NCI-H1436 (cell line): Measurements from ENCODE around the gene RAD51D.
"Not testable (repeated sequence)": the region's sequence is repeated elsewhere in the genome, so short reads cannot be mapped to it uniquely, and the experiment has no call there.

ENCODE experiments used
- DNase-seq: peaks from one replicate; lab custom pipeline; 2025; lab: John Stamatoyannopoulos, UW

RAD51D gene

GRCh38 chr17:35141681-35142466, 22.2 kb upstream of the RAD51D start, which contains the start of gene NLE1:
NLE1 (minus strand) TSS chr17:35142303; CDS start chr17:35142275, 28 bp downstream.
- DNase-seq, result peak; percentile 81

DNA sequence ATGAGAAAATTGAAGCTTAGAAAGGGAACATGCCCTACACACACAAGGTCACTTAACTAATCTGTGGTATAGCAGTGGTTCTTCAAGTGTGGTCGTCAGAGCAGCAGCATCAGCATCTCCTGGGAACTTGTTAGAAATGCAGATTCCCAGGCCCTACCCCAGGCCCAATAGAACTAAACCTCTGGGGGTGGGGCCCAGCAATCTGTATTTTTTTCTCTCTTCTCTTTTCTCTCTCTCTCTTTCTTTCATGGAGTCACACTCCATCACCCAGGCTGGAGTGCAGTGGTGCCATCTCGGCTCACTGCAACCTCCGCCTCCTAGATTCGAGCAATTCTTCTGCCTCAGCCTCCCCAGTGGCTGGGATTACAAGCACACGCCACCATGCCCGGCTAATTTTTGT, 18.6 kb upstream of the RAD51D start:
- DNase-seq, result no peak

DNA sequence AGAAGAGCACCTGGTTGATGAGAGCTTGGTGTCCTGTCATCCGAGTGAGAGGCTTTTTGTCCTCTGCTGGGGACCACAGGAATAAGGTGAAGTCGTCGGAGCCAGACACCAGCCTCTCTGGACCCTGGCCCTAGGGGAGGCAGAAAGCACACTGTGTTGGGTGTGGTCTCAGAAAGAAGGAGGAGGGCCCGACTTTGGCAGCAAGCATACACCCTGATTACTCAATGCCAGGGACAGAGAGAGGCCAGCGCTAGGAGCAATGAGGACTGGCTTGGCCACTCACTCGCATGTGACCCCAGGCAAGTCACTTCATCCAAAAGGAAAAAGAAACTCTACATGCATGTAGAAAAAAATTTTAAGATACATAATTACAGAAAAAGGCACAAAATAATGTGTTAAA, 15.7 kb upstream of the RAD51D start:
- DNase-seq, result no peak

DNA sequence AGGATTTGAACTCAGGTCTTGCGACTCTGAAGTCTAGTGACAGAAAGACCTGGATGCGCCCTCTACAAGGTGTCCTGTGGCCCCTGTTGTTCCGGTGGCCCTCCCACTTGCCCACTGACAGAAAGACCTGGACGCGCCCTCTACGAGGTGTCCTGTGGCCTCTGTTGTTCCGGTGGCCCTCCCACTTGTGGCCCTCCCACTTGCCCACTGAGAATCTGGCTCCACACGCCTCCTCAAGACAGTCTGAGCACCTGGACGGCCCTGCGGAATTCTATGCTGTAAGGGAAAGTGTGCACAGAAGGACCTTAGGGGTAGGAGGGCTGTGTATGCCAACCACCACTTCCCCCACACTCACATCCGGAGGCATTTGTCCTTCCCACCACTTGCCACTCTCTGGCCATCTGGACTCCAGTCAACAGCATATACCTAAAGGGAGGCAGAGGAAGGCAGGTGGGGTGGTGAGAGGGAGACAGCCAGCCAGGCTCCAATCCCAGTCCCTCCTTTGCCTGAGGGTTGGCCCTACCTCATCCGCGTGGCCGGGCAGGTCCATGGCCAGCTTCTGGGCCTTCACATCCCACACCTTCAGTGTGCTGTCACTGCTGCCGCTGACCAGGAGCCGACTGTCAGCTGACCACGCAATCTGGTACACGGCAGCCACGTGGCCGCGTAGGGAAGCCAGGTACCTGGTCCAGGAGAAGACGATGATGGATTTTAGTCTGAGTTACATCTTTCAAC, 13.3 kb upstream of the RAD51D start:
- no peak for DNase-seq

DNA sequence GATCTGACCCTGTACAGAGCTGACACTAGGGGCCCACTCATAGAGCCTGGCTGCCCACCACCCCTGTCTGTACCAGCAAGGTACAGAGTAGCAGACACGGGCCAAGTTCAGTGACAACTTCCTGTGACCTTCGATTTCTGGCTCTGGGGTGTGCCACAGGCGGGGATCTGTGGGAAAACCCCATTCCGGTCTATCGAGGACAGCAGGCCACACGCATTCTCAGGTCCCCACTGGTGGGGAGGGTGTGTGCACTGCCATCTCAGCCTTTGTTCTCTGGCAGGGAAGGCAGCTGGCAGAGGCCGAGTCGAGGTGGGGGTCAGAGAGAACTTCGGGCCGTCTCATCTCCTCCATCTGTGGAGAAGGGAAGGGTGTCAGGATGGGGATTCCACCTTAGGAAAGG, 12.4 kb upstream of the RAD51D start:
- no peak for DNase-seq

- no peak for DNase-seq
Measured at GRCh38 chr17:35130392-35130791, 10.7 kb upstream of the RAD51D start.

GRCh38 chr17:35129973-35130351, 10.3 kb upstream of the RAD51D start:
- no peak for DNase-seq

- no peak for DNase-seq
Measured at GRCh38 chr17:35129154-35129972, 9.7 kb upstream of the RAD51D start.

DNA sequence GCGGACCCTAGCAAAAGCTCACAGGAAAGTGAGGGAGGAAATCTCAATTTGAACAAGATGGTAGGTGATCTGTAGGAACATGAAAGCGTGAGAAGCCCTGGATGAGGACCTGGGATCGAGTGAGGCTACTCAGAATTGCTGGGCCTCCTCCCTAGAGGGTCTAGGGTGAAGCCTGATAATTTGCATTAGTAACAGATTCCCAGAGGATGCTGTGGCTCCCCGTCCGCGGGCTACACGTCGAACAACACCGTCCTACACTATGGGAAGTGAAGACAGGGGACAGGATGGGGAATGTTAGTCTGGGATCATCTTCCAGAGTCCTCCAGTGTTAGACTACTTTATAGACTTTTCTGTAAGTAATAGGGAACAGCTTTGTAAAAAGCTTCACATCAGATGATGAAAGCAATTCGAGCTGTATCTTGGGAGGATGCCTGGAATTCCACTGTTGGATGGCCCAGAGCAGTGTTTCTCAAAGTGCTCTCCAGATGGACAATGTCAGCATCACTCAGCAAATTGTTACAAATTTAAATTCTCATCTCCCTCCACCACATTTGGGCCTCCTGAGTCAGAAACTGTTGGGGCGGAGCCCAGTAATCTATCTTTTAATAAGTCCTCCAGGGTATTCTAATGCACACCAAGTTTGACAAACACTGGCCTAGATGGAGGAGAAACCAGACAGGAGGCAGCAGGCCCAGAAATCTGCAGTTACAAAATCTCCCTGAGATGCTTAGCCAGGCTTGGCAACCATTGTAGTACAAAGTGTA, 8.3 kb upstream of the RAD51D start:
- no peak for DNase-seq

DNA sequence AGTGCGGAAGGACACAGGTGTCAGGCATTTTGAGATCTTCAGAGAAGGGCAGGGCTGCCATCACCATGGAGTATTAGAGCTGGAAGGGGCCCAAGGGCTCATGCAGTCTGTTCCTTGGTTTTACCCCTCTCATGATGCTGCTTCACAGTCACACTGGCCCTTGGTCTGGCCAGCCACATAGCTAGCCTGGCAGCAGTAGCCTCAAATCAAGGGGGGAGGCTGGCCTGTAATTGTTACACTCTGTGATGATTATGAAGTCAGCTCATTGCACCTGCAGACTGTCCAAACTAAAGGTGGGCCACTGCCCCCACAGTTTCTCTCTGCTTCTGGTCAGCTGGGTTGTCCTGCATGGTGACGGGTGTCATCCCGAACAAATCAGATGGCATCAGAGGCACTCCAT, 1.7 kb upstream of the RAD51D start, which contains the start of gene FNDC8:
TSS of gene FNDC8 (plus strand) at position 301 of the 400 bp plus-strand sequence. CDS start at position 380, 79 bp downstream.
- no peak for DNase-seq

GRCh38 chr17:35117984-35118383, 1.7 kb downstream of the RAD51D start:
- DNase-seq, result peak; percentile 46

GRCh38 chr17:35116845-35117244, 2.8 kb downstream of the RAD51D start:
- DNase-seq, result no peak

GRCh38 chr17:35110791-35111190, 8.9 kb downstream of the RAD51D start:
- DNase-seq, result not testable (repeated sequence)

DNA sequence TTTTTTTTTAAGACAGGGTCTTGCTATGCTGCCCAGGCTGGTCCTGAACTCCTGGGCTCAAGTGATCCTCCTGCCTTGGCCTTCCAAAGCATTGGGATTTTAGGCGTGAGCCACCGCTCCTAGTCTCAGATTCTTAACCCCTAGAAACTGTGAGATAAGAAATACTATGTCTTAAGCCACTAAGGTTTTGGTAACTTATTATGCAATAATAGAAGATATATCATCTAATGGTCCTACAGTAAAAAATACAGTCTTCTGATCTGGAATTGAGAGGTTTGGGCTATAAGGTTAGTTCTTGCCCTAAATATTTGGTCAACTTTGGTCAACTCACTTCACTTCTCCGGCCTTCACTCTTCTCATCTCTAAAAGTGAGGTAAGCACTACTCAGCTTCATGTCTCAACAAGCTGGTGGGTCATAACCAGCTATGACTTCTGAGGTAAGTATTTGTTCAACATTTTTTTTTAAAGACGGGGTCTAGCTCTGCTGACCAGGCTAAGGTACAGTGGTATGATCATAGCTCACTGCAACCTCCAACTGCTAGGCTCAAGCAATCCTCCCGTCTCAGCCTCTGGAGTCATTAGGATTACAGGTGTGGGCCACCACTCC, 14.7 kb downstream of the RAD51D start:
- DNase-seq, result no peak

GRCh38 chr17:35103271-35103670, 16.4 kb downstream of the RAD51D start:
- DNase-seq, result no peak

- no peak for DNase-seq
Measured at GRCh38 chr17:35101725-35102124, 17.9 kb downstream of the RAD51D start.

- no peak for DNase-seq
Measured at GRCh38 chr17:35101036-35101435, 18.6 kb downstream of the RAD51D start.

DNA sequence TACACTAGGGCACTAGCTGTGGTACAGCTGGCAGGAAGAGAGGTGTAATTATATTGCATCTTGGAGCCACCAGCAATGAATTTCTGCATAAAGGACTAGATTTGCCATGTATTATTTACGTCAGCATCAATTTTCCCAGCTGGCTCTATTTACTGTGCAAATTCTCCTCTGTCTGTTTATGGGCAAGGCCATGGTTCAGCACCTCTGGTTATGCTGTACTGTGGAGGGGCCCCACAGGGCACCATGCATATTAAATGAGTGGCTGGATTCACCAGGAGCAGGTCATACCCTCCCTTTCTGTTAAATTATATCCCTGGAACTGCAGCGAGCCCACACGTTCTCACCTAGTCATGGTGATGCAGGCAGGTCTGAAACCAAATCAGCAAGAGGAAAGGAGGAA, 19.8 kb downstream of the RAD51D start:
- DNase-seq, result no peak

GRCh38 chr17:35097776-35098175, 21.9 kb downstream of the RAD51D start:
- no peak for DNase-seq

DNA sequence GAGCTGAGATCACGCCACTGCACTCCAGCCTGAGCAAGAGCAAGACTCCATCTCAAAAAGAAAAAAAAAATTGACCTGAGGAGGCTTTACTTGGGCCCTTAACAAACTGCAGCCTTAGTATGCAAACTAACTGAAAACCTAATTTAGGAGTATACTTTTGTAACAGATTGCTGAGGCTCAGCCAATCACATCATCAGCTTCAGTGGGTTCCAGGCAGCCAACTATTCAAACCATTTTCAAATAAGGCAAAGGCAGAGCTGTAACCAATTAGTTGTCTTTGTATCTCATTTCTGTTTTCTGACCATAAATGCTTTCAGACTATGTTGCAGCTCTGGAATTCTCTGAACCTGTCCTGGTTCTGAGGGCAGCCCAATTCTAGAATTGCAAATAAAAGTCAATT, 23.9 kb downstream of the RAD51D start:
- no peak for DNase-seq

DNA sequence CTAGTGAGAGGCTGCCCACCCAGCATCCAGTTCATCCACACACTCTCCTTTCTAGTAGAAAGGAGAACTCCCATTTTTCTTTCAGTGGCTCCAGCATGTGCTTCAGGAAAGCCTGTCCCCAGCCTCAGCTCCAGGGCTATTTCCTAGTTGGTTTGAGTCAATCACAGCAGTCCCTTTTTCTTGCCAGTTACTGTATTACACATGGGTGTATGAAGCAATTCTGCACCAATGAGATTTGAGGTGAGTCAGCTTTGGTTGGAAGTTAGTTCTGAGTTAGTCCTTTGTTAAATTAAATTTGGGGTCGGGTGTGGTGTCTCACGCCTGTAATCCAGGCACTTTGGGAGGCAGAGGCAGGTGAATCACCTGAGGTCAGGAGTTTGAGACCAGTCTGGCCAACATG, 24.8 kb downstream of the RAD51D start:
- DNase-seq, result no peak
